Measurements from ENCODE around the gene AP4E1. TPM values are rescaled to one million over a fixed set of nuclear protein-coding genes. Genes with fewer than 3 reads are reported as not detected.

AP4E1 gene
- total and polyA plus RNA-seq, 4 donors, result 2.3 to 12.6 (median 7.3) TPM

DNA sequence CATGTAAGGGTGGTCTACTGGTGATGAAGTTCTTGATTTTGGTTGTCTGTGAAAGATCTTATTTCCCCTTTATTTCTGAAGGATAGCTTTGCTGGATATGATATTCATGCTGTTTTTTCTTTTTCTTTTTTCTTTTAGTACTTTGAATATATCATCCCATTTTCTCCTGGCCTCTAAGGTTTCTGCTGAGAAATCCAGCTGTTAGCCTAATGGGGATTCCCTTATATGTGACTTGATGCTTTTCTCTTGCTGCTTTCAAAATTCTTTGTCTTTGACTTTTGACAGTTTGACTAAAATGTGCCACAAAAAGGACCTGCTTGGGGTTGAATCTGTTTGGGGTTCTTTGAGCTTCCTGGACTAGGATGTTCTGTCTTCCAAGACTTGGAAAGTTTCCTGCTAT, 62.6 kb downstream of the AP4E1 start:
- Histone ChIP-seq H3K4me3 (ENCODE audit: low read length in 2 of 2) (no peak overlapping the region), H3K27ac (ENCODE audit: low read depth in 1 of 2, low read length in 2 of 2) (no peak overlapping the region), H3K36me3 (ENCODE audit: control insufficient read depth in 1 of 2, insufficient read depth in 2 of 2, low read length in 1 of 2) (peaks cover 0 to 2% of the 10 kb centered on the region in 2 donors), H3K9me3 (ENCODE audit: control insufficient read depth, low read length) (peaks cover 3% of the 10 kb centered on the region), H3K4me1 (ENCODE audit: control insufficient read depth in 1 of 2, insufficient read depth in 2 of 2, low read length in 2 of 2) (no peaks in the 10 kb centered on the region), H3K27me3 (ENCODE audit: control insufficient read depth in 1 of 2, insufficient read depth in 2 of 2, low read length in 1 of 2) (no peaks in the 10 kb centered on the region)
- intact Hi-C loops (cut with DNase I), result no loop called here
- DNase-seq (no peak), ATAC-seq (ENCODE audit: low FRiP score) (no peak)

- Histone ChIP-seq H3K4me3 (ENCODE audit: low read length in 2 of 2) (no peak overlapping the region), H3K4me1 (ENCODE audit: control insufficient read depth in 1 of 2, insufficient read depth in 2 of 2, low read length in 2 of 2) (no peaks in the 10 kb centered on the region), H3K9me3 (ENCODE audit: control insufficient read depth, low read length) (peaks cover 3% of the 10 kb centered on the region), H3K27me3 (ENCODE audit: control insufficient read depth in 1 of 2, insufficient read depth in 2 of 2, low read length in 1 of 2) (no peaks in the 10 kb centered on the region), H3K36me3 (ENCODE audit: control insufficient read depth in 1 of 2, insufficient read depth in 2 of 2, low read length in 1 of 2) (peaks cover 0 to 2% of the 10 kb centered on the region in 2 donors), H3K27ac (ENCODE audit: low read depth in 1 of 2, low read length in 2 of 2) (no peak overlapping the region)
- intact Hi-C loops (cut with DNase I), result no loop called here
- ATAC-seq (ENCODE audit: low FRiP score) (no peak), DNase-seq (no peak)
Observed at GRCh38 chr15:50971542-50971941, 63.1 kb downstream of the AP4E1 start.

GRCh38 chr15:50973605-50974004, 65.1 kb downstream of the AP4E1 start:
- WGBS, 2 donors, result 81 to 98% methylated on average over 4 of the region's 4 CpGs
- Histone ChIP-seq H3K36me3 (ENCODE audit: control insufficient read depth in 1 of 2, insufficient read depth in 2 of 2, low read length in 1 of 2) (peaks cover 0 to 2% of the 10 kb centered on the region in 2 donors), H3K9me3 (ENCODE audit: control insufficient read depth, low read length) (peaks cover 3% of the 10 kb centered on the region), H3K4me1 (ENCODE audit: control insufficient read depth in 1 of 2, insufficient read depth in 2 of 2, low read length in 2 of 2) (no peaks in the 10 kb centered on the region), H3K27ac (ENCODE audit: low read depth in 1 of 2, low read length in 2 of 2) (no peak overlapping the region), H3K27me3 (ENCODE audit: control insufficient read depth in 1 of 2, insufficient read depth in 2 of 2, low read length in 1 of 2) (no peaks in the 10 kb centered on the region), H3K4me3 (ENCODE audit: low read length in 2 of 2) (no peak overlapping the region)
- intact Hi-C loops (cut with DNase I), result no loop called here
- ATAC-seq (ENCODE audit: low FRiP score), result no peak
- DNase-seq, result no peak

DNA sequence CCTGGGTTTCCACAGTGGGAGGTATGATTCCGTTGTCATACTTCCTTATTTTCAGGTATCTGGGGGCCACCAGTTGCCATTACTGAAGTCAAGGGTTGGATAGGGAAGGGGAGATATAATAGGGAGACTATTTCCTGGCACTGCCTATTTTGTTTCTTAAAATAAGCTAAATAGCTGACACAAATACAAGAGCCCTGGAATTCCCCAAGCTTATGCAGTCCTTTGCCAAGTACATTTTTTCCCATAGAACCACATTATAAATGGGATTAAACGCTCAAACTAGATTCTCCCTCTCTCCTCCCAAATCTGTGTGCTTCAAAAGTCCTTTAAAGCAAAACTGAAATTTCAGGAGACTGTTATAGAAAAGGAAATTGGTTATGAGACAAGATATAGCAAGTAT, 68.7 kb downstream of the AP4E1 start:
- Histone ChIP-seq H3K27ac (ENCODE audit: low read depth in 1 of 2, low read length in 2 of 2) (no peak overlapping the region), H3K4me3 (ENCODE audit: low read length in 2 of 2) (no peak overlapping the region), H3K27me3 (ENCODE audit: control insufficient read depth in 1 of 2, insufficient read depth in 2 of 2, low read length in 1 of 2) (no peaks in the 10 kb centered on the region), H3K9me3 (ENCODE audit: control insufficient read depth, low read length) (peaks cover 3% of the 10 kb centered on the region), H3K36me3 (ENCODE audit: control insufficient read depth in 1 of 2, insufficient read depth in 2 of 2, low read length in 1 of 2) (no peaks in the 10 kb centered on the region), H3K4me1 (ENCODE audit: control insufficient read depth in 1 of 2, insufficient read depth in 2 of 2, low read length in 2 of 2) (no peaks in the 10 kb centered on the region)
- DNase-seq, result no peak
- intact Hi-C loops (cut with DNase I), result loop anchor here in 1 of 2 donors (5.0 kb wide), 1 partner anchor 125 kb away; no protein-coding TSS in a partner anchor
- ATAC-seq (ENCODE audit: low FRiP score), result no peak
- 14 to 22% methylated on average over 2 of the region's 2 CpGs for WGBS, 2 donors

- H3K36me3 ChIP-seq (ENCODE audit: control insufficient read depth in 1 of 2, insufficient read depth in 2 of 2, low read length in 1 of 2), result no peaks in the 10 kb centered on the region
- no peaks in the 10 kb centered on the region for H3K9me3 ChIP-seq (ENCODE audit: control insufficient read depth, low read length)
- intact Hi-C loops (cut with DNase I), result loop anchor here in 1 of 2 donors (5.0 kb wide), 1 partner anchor 124 kb away; no protein-coding TSS in a partner anchor
- H3K27ac ChIP-seq (ENCODE audit: low read depth in 1 of 2, low read length in 2 of 2), result no peak overlapping the region
- ATAC-seq (ENCODE audit: low FRiP score), result no peak
- H3K4me1 ChIP-seq (ENCODE audit: control insufficient read depth in 1 of 2, insufficient read depth in 2 of 2, low read length in 2 of 2), result no peaks in the 10 kb centered on the region
- WGBS, 2 donors, result 82 to 89% methylated on average over 4 of the region's 4 CpGs
- no peak overlapping the region for H3K4me3 ChIP-seq (ENCODE audit: low read length in 2 of 2)
- no peaks in the 10 kb centered on the region for H3K27me3 ChIP-seq (ENCODE audit: control insufficient read depth in 1 of 2, insufficient read depth in 2 of 2, low read length in 1 of 2)
- no peak for DNase-seq
Observed at GRCh38 chr15:50978580-50978979, 70.1 kb downstream of the AP4E1 start.

- ATAC-seq (ENCODE audit: low FRiP score) (no peak), DNase-seq (no peak)
- H3K4me1 ChIP-seq (ENCODE audit: control insufficient read depth in 1 of 2, insufficient read depth in 2 of 2, low read length in 2 of 2), result no peaks in the 10 kb centered on the region
- intact Hi-C loops (cut with DNase I), result loop anchor here in 1 of 2 donors (5.0 kb wide), 1 partner anchor 123 kb away; no protein-coding TSS in a partner anchor
- H3K9me3 ChIP-seq (ENCODE audit: control insufficient read depth, low read length), result no peaks in the 10 kb centered on the region
- no peaks in the 10 kb centered on the region for H3K27me3 ChIP-seq (ENCODE audit: control insufficient read depth in 1 of 2, insufficient read depth in 2 of 2, low read length in 1 of 2)
- H3K4me3 ChIP-seq (ENCODE audit: low read length in 2 of 2), result no peak overlapping the region
- WGBS, 2 donors, result 80 to 82% methylated on average over 1 of the region's 1 CpG
- no peaks in the 10 kb centered on the region for H3K36me3 ChIP-seq (ENCODE audit: control insufficient read depth in 1 of 2, insufficient read depth in 2 of 2, low read length in 1 of 2)
- H3K27ac ChIP-seq (ENCODE audit: low read depth in 1 of 2, low read length in 2 of 2), result no peak overlapping the region
Observed at GRCh38 chr15:50979041-50979440, 70.6 kb downstream of the AP4E1 start.

- WGBS, 2 donors, result 85 to 92% methylated on average over 4 of the region's 4 CpGs
- Histone ChIP-seq H3K36me3 (ENCODE audit: control insufficient read depth in 1 of 2, insufficient read depth in 2 of 2, low read length in 1 of 2) (no peaks in the 10 kb centered on the region), H3K4me1 (ENCODE audit: control insufficient read depth in 1 of 2, insufficient read depth in 2 of 2, low read length in 2 of 2) (peaks cover 0 to 1% of the 10 kb centered on the region in 2 donors), H3K9me3 (ENCODE audit: control insufficient read depth, low read length) (no peaks in the 10 kb centered on the region), H3K4me3 (ENCODE audit: low read length in 2 of 2) (no peak overlapping the region), H3K27me3 (ENCODE audit: control insufficient read depth in 1 of 2, insufficient read depth in 2 of 2, low read length in 1 of 2) (no peaks in the 10 kb centered on the region), H3K27ac (ENCODE audit: low read depth in 1 of 2, low read length in 2 of 2) (no peak overlapping the region)
- intact Hi-C loops (cut with DNase I), result no loop called here
- DNase-seq (no peak), ATAC-seq (ENCODE audit: low FRiP score) (no peak)
Observed at GRCh38 chr15:50993598-50993997, 85.1 kb downstream of the AP4E1 start.

- no peak overlapping the region for H3K4me3 ChIP-seq (ENCODE audit: low read length in 2 of 2)
Observed at GRCh38 chr15:50996641-50997040, 88.2 kb downstream of the AP4E1 start.

GRCh38 chr15:50997371-50998051, 89.0 kb downstream of the AP4E1 start:
- WGBS, 2 donors, result 95 to 98% methylated on average over 4 of the region's 4 CpGs
- no peak for DNase-seq
- ATAC-seq (ENCODE audit: low FRiP score), result no peak

More at GRCh38 chr15:50996641-50997040, 88.2 kb downstream of the AP4E1 start:
- H3K27ac ChIP-seq (ENCODE audit: low read depth in 1 of 2, low read length in 2 of 2), result no peak overlapping the region
- 91 to 92% methylated on average over 1 of the region's 1 CpG for WGBS, 2 donors
- ATAC-seq (ENCODE audit: low FRiP score) (no peak), DNase-seq (no peak)
- no peaks in the 10 kb centered on the region for H3K27me3 ChIP-seq (ENCODE audit: control insufficient read depth in 1 of 2, insufficient read depth in 2 of 2, low read length in 1 of 2)
- H3K36me3 ChIP-seq (ENCODE audit: control insufficient read depth in 1 of 2, insufficient read depth in 2 of 2, low read length in 1 of 2), result no peaks in the 10 kb centered on the region
- no peaks in the 10 kb centered on the region for H3K4me1 ChIP-seq (ENCODE audit: control insufficient read depth in 1 of 2, insufficient read depth in 2 of 2, low read length in 2 of 2)
- intact Hi-C loops (cut with DNase I), result no loop called here
- no peaks in the 10 kb centered on the region for H3K9me3 ChIP-seq (ENCODE audit: control insufficient read depth, low read length)

More at GRCh38 chr15:50997371-50998051, 89.0 kb downstream of the AP4E1 start:
- H3K9me3 ChIP-seq (ENCODE audit: control insufficient read depth, low read length), result no peaks in the 10 kb centered on the region
- H3K4me1 ChIP-seq (ENCODE audit: control insufficient read depth in 1 of 2, insufficient read depth in 2 of 2, low read length in 2 of 2), result no peaks in the 10 kb centered on the region
- no peak overlapping the region for H3K4me3 ChIP-seq (ENCODE audit: low read length in 2 of 2)
- no peak overlapping the region for H3K27ac ChIP-seq (ENCODE audit: low read depth in 1 of 2, low read length in 2 of 2)
- no peaks in the 10 kb centered on the region for H3K27me3 ChIP-seq (ENCODE audit: control insufficient read depth in 1 of 2, insufficient read depth in 2 of 2, low read length in 1 of 2)
- no peaks in the 10 kb centered on the region for H3K36me3 ChIP-seq (ENCODE audit: control insufficient read depth in 1 of 2, insufficient read depth in 2 of 2, low read length in 1 of 2)
- intact Hi-C loops (cut with DNase I), result no loop called here

Data from aorta (tissue), 5 donors.